ENCODE data around the gene SP6.

The SP6 gene

DNA sequence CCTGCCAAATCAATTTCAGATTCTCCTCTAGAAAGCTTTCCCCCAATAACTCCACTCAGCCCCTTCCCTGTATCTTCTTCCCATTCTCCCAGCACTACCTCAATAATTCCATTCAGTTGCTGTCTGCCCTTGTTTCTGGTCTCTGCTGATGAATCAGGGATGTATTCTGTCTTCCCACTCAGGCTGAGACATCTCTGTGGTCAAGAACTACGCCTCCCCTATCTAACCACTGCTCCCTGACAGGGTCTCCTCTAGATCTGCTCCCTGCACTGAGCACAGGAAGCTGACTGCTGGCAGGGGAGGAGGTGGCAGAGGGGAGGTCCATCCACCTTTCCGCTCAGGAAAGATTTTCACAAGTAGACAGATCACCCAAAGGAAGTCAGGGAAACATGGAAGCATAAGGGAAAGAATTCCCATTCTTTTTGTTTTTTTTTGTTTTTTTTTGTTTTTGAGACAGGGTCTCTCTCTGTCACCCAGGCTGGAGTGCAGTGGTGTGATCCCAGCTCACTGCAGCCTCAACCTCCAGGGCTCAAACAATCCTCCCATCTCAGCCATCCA, 28.1 kb upstream of the SP6 start:
- TF ChIP-seq, protein P1, sequence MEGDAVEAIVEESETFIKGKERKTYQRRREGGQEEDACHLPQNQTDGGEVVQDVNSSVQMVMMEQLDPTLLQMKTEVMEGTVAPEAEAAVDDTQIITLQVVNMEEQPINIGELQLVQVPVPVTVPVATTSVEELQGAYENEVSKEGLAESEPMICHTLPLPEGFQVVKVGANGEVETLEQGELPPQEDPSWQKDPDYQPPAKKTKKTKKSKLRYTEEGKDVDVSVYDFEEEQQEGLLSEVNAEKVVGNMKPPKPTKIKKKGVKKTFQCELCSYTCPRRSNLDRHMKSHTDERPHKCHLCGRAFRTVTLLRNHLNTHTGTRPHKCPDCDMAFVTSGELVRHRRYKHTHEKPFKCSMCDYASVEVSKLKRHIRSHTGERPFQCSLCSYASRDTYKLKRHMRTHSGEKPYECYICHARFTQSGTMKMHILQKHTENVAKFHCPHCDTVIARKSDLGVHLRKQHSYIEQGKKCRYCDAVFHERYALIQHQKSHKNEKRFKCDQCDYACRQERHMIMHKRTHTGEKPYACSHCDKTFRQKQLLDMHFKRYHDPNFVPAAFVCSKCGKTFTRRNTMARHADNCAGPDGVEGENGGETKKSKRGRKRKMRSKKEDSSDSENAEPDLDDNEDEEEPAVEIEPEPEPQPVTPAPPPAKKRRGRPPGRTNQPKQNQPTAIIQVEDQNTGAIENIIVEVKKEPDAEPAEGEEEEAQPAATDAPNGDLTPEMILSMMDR (IDR thresholded peaks at IDR 0.05; ENCODE audit: low read depth, low read length, missing control alignments) = no peak
- in situ Hi-C loops (cut with HindIII; ENCODE audit: low sequenced_read_pairs) = no loop called here
- no peak overlapping the region for H3K4me3 ChIP-seq (ENCODE audit: low read depth, low read length)
- DNase-seq (ENCODE audit: low read depth) = no peak

DNA sequence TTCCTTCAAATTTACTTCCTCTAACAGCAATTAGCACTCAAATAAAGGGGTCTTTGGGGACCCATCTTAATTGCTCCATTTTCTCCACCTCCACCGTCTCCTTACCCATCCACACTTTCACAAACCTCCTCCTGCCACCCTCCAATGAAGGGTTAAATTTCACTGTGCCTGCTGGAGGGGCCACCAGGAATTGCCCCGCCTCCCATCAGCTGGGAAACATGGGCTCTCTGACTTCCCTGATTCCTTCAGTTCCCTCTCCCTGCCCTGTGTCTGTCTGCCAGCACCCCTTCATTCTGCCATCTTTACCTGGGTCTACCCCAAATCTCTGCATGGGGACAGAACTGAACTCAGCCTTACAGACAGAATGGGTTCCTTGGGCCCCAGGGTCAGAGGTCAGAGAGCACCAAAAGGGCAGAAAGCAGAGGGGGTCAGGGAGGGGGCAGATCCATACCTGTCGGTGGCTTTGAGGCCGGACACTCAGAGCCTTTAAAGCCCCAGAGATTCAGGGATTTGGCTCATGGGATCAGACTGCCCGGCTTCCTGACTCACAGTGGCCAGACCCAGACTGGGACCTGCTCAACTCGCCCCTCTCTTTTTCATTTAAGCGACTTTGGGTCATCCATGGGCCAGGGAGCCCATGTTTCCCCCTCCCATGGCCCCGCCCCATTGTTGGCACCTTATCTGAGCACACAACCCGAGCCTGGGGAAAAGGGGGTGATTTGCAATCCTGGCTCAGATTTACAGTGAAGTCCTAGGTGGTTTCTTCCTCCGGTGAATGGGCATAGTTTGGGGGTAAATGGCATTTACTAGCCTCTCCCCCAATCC, 27.5 kb upstream of the SP6 start:
- no peak for DNase-seq (ENCODE audit: low read depth)
- TF ChIP-seq, protein P1 (IDR thresholded peaks at IDR 0.05; ENCODE audit: low read depth, low read length, missing control alignments) = no peak
- H3K4me3 ChIP-seq (ENCODE audit: low read depth, low read length) = no peak overlapping the region
- in situ Hi-C loops (cut with HindIII; ENCODE audit: low sequenced_read_pairs) = no loop called here

- in situ Hi-C loops (cut with HindIII; ENCODE audit: low sequenced_read_pairs) = no loop called here
- no peak for DNase-seq (ENCODE audit: low read depth)
- no peak overlapping the region for H3K4me3 ChIP-seq (ENCODE audit: low read depth, low read length)
- TF ChIP-seq, protein P1 (IDR thresholded peaks at IDR 0.05; ENCODE audit: low read depth, low read length, missing control alignments) = no peak
Measured at GRCh38 chr17:47877368-47878034, 26.5 kb upstream of the SP6 start.

GRCh38 chr17:47875011-47875985, 24.3 kb upstream of the SP6 start:
- no peak for DNase-seq (ENCODE audit: low read depth)
- TF ChIP-seq, protein P1 (IDR thresholded peaks at IDR 0.05; ENCODE audit: low read depth, low read length, missing control alignments) = no peak
- in situ Hi-C loops (cut with HindIII; ENCODE audit: low sequenced_read_pairs) = no loop called here
- no peak overlapping the region for H3K4me3 ChIP-seq (ENCODE audit: low read depth, low read length)

- TF ChIP-seq, protein P1 (IDR thresholded peaks at IDR 0.05; ENCODE audit: low read depth, low read length, missing control alignments) = no peak
- DNase-seq (ENCODE audit: low read depth) = no peak
- in situ Hi-C loops (cut with HindIII; ENCODE audit: low sequenced_read_pairs) = no loop called here
- H3K4me3 ChIP-seq (ENCODE audit: low read depth, low read length) = no peak overlapping the region
Measured at GRCh38 chr17:47873200-47874090, 22.5 kb upstream of the SP6 start.

Measured in astrocyte of the cerebellum (primary cell).